Renal cortical epithelial cell (primary cell): ENCODE data around the gene HIBCH. TPM values are rescaled to one million over a fixed set of nuclear protein-coding genes. Genes with fewer than 3 reads are reported as not detected.

Experiments used
- DNase-seq: peaks from one replicate; pipeline ENCODE4 v3.0.0-alpha.2; 2011; ENCODE audit warnings: low read depth
- total RNA-seq: library from RNA; depleted of rRNA; stranded (reverse); fragments of >200 nt; gene quantifications from 2 replicates; pipeline ENCODE4 v1.2.3, GENCODE V29; 2014

HIBCH gene
- total RNA-seq, 1 donor from 2014 or later = 34.7 TPM

- DNase-seq = peak; percentile 12
Observed at GRCh38 chr2:190188289-190188688, 131.3 kb downstream of the HIBCH start.

GRCh38 chr2:190186238-190186637 is 133.4 kb downstream of the HIBCH start:
- DNase-seq = no peak

- no peak for DNase-seq
Observed at GRCh38 chr2:190185380-190185779, 134.2 kb downstream of the HIBCH start.

- DNase-seq = no peak
Observed at GRCh38 chr2:190184460-190184859, 135.2 kb downstream of the HIBCH start.

GRCh38 chr2:190183539-190183938 is 136.1 kb downstream of the HIBCH start:
- no peak for DNase-seq

GRCh38 chr2:190182071-190182524 is 137.5 kb downstream of the HIBCH start:
- no peak for DNase-seq

- DNase-seq = no peak
Observed at GRCh38 chr2:190181123-190181669, 138.4 kb downstream of the HIBCH start.

GRCh38 chr2:190180313-190181122 is 139.1 kb downstream of the HIBCH start:
- no peak for DNase-seq

- peak; percentile 31 for DNase-seq
Observed at GRCh38 chr2:190179754-190180312, 139.8 kb downstream of the HIBCH start.

GRCh38 chr2:190178066-190178722 is 141.4 kb downstream of the HIBCH start:
- DNase-seq = no peak

GRCh38 chr2:190177249-190178040 is 142.2 kb downstream of the HIBCH start:
- no peak for DNase-seq

GRCh38 chr2:190173392-190173791 is 146.2 kb downstream of the HIBCH start:
- no peak for DNase-seq

GRCh38 chr2:190170673-190171072 is 149.0 kb downstream of the HIBCH start:
- no peak for DNase-seq

- no peak for DNase-seq
Observed at GRCh38 chr2:190169221-190170072, 150.2 kb downstream of the HIBCH start.

- no peak for DNase-seq
Observed at GRCh38 chr2:190167702-190168101, 151.9 kb downstream of the HIBCH start.

GRCh38 chr2:190165491-190165890 is 154.1 kb downstream of the HIBCH start:
- DNase-seq = no peak

- no peak for DNase-seq
Observed at GRCh38 chr2:190162851-190163250, 156.8 kb downstream of the HIBCH start.

GRCh38 chr2:190159453-190159852 is 160.2 kb downstream of the HIBCH start:
- peak; percentile 72 for DNase-seq

GRCh38 chr2:190158798-190159434 is 160.7 kb downstream of the HIBCH start:
- DNase-seq = no peak
